Astrocyte of the cerebellum (primary cell): ENCODE measurements around the gene SLC9B1.

Experiments used
- DNase-seq: peaks from one replicate; pipeline ENCODE4 v3.0.0-alpha.2; 2011; ENCODE audit warnings: low read depth
- H3K4me3 ChIP-seq: 2 replicates; pipeline ENCODE4 v1.5.1; 2011; ENCODE audit warnings: mild to moderate bottlenecking, low read depth, low read length, moderate library complexity
- in situ Hi-C: cut with HindIII; loops from 2 replicates; pipeline ENCODE4 v1.10.0; 2017; ENCODE audit warnings: low sequenced_read_pairs
- TF ChIP-seq, protein P1 (sequence below): IDR thresholded peaks from 2 replicates; pipeline ENCODE4 v1.5.1; 2012; ENCODE audit warnings: low read length, low read depth, moderate library complexity, mild to moderate bottlenecking; ENCODE audit errors: missing control alignments

Gene SLC9B1

DNA sequence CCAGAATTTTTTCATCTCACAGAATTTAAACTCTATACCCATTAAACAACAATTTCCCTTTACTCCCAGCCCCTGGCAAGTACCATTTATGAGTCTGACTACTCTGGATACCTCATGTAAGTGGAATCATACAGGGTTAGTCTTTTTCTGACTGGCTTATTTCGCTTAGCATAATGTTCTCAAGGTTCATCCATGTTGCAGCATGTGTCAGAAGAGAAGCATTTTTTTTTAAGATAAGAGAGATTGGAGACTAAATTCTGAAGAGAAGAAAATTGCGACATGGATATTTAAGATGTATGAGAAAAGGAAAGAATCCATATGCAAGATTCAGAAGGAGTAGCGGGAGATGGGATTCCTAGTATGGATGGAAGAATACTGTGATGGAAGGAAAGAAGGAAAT lies 11.3 kb upstream of the SLC9B1 start:
- DNase-seq: no peak
- in situ Hi-C loops: no loop called here
- no peak overlapping the region for H3K4me3 ChIP-seq
- TF ChIP-seq, protein P1, sequence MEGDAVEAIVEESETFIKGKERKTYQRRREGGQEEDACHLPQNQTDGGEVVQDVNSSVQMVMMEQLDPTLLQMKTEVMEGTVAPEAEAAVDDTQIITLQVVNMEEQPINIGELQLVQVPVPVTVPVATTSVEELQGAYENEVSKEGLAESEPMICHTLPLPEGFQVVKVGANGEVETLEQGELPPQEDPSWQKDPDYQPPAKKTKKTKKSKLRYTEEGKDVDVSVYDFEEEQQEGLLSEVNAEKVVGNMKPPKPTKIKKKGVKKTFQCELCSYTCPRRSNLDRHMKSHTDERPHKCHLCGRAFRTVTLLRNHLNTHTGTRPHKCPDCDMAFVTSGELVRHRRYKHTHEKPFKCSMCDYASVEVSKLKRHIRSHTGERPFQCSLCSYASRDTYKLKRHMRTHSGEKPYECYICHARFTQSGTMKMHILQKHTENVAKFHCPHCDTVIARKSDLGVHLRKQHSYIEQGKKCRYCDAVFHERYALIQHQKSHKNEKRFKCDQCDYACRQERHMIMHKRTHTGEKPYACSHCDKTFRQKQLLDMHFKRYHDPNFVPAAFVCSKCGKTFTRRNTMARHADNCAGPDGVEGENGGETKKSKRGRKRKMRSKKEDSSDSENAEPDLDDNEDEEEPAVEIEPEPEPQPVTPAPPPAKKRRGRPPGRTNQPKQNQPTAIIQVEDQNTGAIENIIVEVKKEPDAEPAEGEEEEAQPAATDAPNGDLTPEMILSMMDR: no peak

GRCh38 chr4:103029300-103029699 lies 9.8 kb upstream of the SLC9B1 start:
- TF ChIP-seq, protein P1: no peak
- DNase-seq: no peak
- in situ Hi-C loops: no loop called here
- no peak overlapping the region for H3K4me3 ChIP-seq

- DNase-seq: no peak
- TF ChIP-seq, protein P1: no peak
- in situ Hi-C loops: no loop called here
- H3K4me3 ChIP-seq: no peak overlapping the region
Measured at GRCh38 chr4:103026868-103027267, 7.4 kb upstream of the SLC9B1 start.

GRCh38 chr4:103024996-103025395 lies 5.5 kb upstream of the SLC9B1 start:
- in situ Hi-C loops: no loop called here
- H3K4me3 ChIP-seq: no peak overlapping the region
- no peak for DNase-seq
- TF ChIP-seq, protein P1: no peak

DNA sequence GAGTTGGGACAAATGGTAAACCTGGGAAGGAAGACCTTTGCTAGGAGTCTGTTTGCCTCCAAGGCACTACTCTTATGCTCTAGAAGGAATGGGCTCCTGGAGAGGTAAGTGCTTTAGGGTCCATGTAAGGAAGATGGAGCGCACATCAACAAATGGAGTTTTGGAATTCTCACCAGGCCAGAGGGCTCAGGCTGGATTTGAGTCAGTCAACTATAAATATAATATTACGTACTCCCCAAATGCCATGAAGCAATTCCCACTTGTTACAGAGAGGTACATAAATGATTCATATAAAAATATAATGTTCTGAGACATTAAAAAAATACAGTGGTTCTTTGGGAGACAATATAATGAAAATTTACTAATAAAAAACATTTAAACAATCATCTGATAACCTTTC lies 1.6 kb upstream of the SLC9B1 start:
- TF ChIP-seq, protein P1: no peak
- in situ Hi-C loops: no loop called here
- DNase-seq: no peak
- H3K4me3 ChIP-seq: no peak overlapping the region

GRCh38 chr4:103018391-103019307 lies 856 bp downstream of the SLC9B1 start:
- no peak for DNase-seq
- in situ Hi-C loops: no loop called here
- TF ChIP-seq, protein P1: no peak
- H3K4me3 ChIP-seq: peak overlapping the region; percentile 42
